Duodenal mucosa (tissue), 2 donors: Measurements from ENCODE around the gene PCGF3.

Source experiments
- H3K27ac ChIP-seq: one replicate; pipeline ENCODE4 v1.7.0; 2013; ENCODE audit warnings: low read depth, low read length
- H3K27me3 ChIP-seq, 2 donors: one replicate each; pipeline ENCODE4 v1.7.0; 2013; ENCODE audit warnings: low read length in 2 of 2, control low read depth in 1 of 2; ENCODE audit not compliant: insufficient read depth in 2 of 2, control insufficient read depth in 1 of 2
- H3K36me3 ChIP-seq, 2 donors: one replicate each; pipeline ENCODE4 v1.7.0; 2013; ENCODE audit warnings: low read length in 2 of 2, control low read depth in 1 of 2; ENCODE audit not compliant: insufficient read depth in 2 of 2, control insufficient read depth in 1 of 2
- H3K4me1 ChIP-seq, 2 donors: one replicate each; pipeline ENCODE4 v1.7.0; 2013; ENCODE audit warnings: low read length in 2 of 2, control low read depth in 1 of 2; ENCODE audit not compliant: insufficient read depth in 2 of 2, control insufficient read depth in 1 of 2
- H3K4me3 ChIP-seq, 2 donors: one replicate each; pipeline ENCODE4 v1.7.0; 2013; ENCODE audit warnings: low read length in 2 of 2, low read depth in 1 of 2
- H3K9ac ChIP-seq, 2 donors: one replicate each; pipeline ENCODE4 v1.7.0; 2013; ENCODE audit warnings: low read length in 2 of 2, low read depth in 1 of 2
- H3K9me3 ChIP-seq, 2 donors: one replicate each; pipeline ENCODE4 v1.7.0; 2013; ENCODE audit warnings: low read length in 2 of 2, control low read depth in 1 of 2; ENCODE audit not compliant: control insufficient read depth in 1 of 2

Gene PCGF3

GRCh38 chr4:763922-764321, 58.3 kb downstream of the PCGF3 start:
- Histone ChIP-seq H3K9ac (no peak overlapping the region), H3K9me3 (no peaks in the 10 kb centered on the region), H3K4me1 (no peaks in the 10 kb centered on the region), H3K27me3 (no peaks in the 10 kb centered on the region), H3K36me3 (peaks cover 34 to 79% of the 10 kb centered on the region in 2 donors), H3K27ac (no peak overlapping the region), H3K4me3 (no peak overlapping the region)

DNA sequence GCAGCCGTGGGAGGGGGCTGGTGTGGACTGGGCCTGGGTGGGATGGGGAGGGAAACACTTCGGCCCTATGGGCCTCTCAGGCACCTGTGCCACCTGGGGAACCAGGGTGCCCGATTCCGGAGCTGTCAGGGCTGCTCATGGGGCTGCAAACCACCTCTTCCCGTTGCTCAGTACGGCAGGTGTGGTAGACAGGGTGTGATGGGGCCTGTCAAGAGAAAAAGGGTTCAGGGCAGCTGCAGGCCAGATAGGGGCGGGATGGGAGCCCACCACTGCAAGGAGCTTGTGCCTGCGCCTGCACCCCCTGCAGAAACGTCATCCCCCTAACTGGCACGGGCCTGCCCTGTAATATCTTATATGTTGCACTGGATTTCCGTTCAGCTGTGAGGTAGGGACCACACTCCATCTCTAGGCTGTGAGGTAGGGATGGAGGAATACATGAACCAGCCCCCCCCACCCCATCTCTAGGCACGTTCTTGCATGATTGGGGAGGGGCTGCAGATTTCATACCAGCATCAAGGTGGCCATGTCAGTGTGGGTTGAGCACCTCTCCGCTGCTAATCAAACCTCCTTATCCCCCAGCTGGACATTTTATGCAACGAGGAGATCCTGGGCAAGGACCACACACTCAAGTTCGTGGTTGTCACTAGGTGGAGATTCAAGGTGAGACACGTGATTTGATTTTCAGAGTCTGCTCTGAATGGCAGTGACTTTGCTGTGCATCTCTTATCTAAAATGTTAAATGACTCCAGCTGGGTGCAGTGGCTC, 59.0 kb downstream of the PCGF3 start:
- Histone ChIP-seq H3K4me1 (no peaks in the 10 kb centered on the region), H3K9me3 (no peaks in the 10 kb centered on the region), H3K4me3 (no peak overlapping the region), H3K9ac (no peak overlapping the region), H3K36me3 (peaks cover 38 to 84% of the 10 kb centered on the region in 2 donors), H3K27ac (no peak overlapping the region), H3K27me3 (no peaks in the 10 kb centered on the region)

DNA sequence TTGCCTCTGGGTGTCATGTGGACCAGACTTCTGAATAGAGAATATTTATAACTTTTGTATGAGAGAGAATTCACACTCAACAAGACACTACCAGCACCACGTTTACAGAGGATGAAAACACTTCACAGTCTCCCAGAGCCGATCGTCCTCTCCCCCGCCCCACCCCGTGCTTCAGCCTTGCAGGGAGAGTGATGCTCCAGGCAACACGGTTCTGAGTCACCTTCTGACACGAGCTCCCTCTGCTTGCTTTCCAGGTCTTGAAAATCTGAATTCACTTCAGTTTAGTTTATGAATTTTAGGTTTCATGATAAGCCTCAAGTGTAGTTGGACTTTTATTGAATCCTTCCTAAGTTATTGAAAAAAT, 60.5 kb downstream of the PCGF3 start:
- Histone ChIP-seq H3K9me3 (no peaks in the 10 kb centered on the region), H3K4me3 (no peak overlapping the region), H3K9ac (no peak overlapping the region), H3K27ac (no peak overlapping the region), H3K27me3 (no peaks in the 10 kb centered on the region), H3K4me1 (no peaks in the 10 kb centered on the region), H3K36me3 (peaks cover 44 to 80% of the 10 kb centered on the region in 2 donors)

GRCh38 chr4:766559-767283, 61.1 kb downstream of the PCGF3 start:
- Histone ChIP-seq H3K9me3 (no peaks in the 10 kb centered on the region), H3K27ac (no peak overlapping the region), H3K4me3 (no peak overlapping the region), H3K36me3 (peaks cover 44 to 80% of the 10 kb centered on the region in 2 donors), H3K9ac (no peak overlapping the region), H3K27me3 (no peaks in the 10 kb centered on the region), H3K4me1 (peaks cover 0 to 1% of the 10 kb centered on the region in 2 donors)

DNA sequence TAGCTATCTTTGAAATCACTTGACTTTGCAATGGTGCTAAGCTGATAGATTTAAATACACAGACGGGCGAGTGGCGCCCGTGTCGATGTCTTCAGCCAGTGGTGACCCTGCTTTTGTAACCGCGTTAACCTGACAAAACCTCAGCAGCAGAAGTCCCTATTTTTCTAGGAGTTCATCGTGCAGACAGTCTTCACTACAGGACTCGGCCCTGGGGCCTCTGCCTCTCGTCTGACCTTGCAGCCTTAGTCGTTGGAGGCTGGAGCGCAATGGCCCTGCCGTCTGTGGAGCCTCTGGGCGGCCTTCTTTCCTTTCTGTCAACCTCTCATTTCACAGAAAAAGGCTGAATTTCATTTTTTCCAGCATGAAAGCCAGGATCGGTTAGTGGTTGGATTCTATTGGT, 62.4 kb downstream of the PCGF3 start:
- Histone ChIP-seq H3K36me3 (peaks cover 40 to 77% of the 10 kb centered on the region in 2 donors), H3K9me3 (no peaks in the 10 kb centered on the region), H3K27ac (no peak overlapping the region)

GRCh38 chr4:768995-769394, 63.4 kb downstream of the PCGF3 start:
- peaks cover 0 to 11% of the 10 kb centered on the region in 2 donors for H3K4me1 ChIP-seq
- H3K9me3 ChIP-seq: no peaks in the 10 kb centered on the region
- no peak overlapping the region for H3K4me3 ChIP-seq
- H3K36me3 ChIP-seq: peaks cover 33 to 70% of the 10 kb centered on the region in 2 donors
- no peaks in the 10 kb centered on the region for H3K27me3 ChIP-seq
- H3K9ac ChIP-seq: no peak overlapping the region
- H3K27ac ChIP-seq: no peak overlapping the region

More for the DNA sequence above, 62.4 kb downstream of the PCGF3 start:
- Histone ChIP-seq H3K4me3 (no peak overlapping the region), H3K9ac (no peak overlapping the region), H3K4me1 (peaks cover 0 to 8% of the 10 kb centered on the region in 2 donors), H3K27me3 (no peaks in the 10 kb centered on the region)

- Histone ChIP-seq H3K4me3 (no peak overlapping the region), H3K27ac (no peak overlapping the region), H3K36me3 (peaks cover 33 to 69% of the 10 kb centered on the region in 2 donors)
These were observed 63.9 kb downstream of the PCGF3 start for GRCh38 chr4:769511-769910.

GRCh38 chr4:770022-770421, 64.4 kb downstream of the PCGF3 start:
- H3K36me3 ChIP-seq: peaks cover 33 to 71% of the 10 kb centered on the region in 2 donors

More at GRCh38 chr4:769511-769910, 63.9 kb downstream of the PCGF3 start:
- no peaks in the 10 kb centered on the region for H3K9me3 ChIP-seq
- no peak overlapping the region for H3K9ac ChIP-seq
- no peaks in the 10 kb centered on the region for H3K27me3 ChIP-seq
- peaks cover 0 to 11% of the 10 kb centered on the region in 2 donors for H3K4me1 ChIP-seq

GRCh38 chr4:771464-771863, 65.8 kb downstream of the PCGF3 start:
- peaks cover 4 to 11% of the 10 kb centered on the region in 2 donors for H3K4me1 ChIP-seq
- H3K9me3 ChIP-seq: no peaks in the 10 kb centered on the region
- H3K27ac ChIP-seq: no peak overlapping the region
- H3K4me3 ChIP-seq: no peak overlapping the region
- peaks cover 32 to 68% of the 10 kb centered on the region in 2 donors for H3K36me3 ChIP-seq
- H3K27me3 ChIP-seq: no peaks in the 10 kb centered on the region
- no peak overlapping the region for H3K9ac ChIP-seq

More at GRCh38 chr4:770022-770421, 64.4 kb downstream of the PCGF3 start:
- Histone ChIP-seq H3K27me3 (no peaks in the 10 kb centered on the region), H3K4me3 (no peak overlapping the region), H3K27ac (no peak overlapping the region), H3K4me1 (peaks cover 0 to 11% of the 10 kb centered on the region in 2 donors), H3K9ac (no peak overlapping the region), H3K9me3 (no peaks in the 10 kb centered on the region)

DNA sequence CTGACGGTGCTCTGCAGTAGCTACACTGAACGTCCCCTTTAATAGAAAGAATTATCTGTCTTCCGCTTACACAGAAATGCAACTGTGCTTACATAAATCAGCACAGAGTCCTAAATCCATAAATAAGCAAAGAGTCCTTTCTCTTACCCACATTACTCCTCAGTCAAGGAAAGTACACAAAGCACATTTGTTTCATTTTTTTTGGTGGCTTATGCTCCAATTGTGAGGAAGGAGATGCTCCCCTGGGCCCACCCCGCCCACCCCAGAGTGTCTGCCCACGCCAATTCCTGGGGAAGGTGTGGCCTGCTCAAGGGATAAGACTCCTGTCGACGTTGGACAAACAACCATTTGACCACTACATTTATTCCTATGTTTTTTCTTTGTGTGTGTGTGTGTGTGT, 66.5 kb downstream of the PCGF3 start:
- Histone ChIP-seq H3K27ac (no peak overlapping the region), H3K4me3 (no peak overlapping the region), H3K4me1 (peaks cover 4 to 11% of the 10 kb centered on the region in 2 donors), H3K9me3 (no peaks in the 10 kb centered on the region), H3K27me3 (no peaks in the 10 kb centered on the region), H3K9ac (no peak overlapping the region), H3K36me3 (peaks cover 34 to 67% of the 10 kb centered on the region in 2 donors)
